HK-2 (cell line): ENCODE data around the gene LBX2.
A peak's percentile ranks its signal among the peaks of the same experiment; 100 is the strongest.

ENCODE experiments used
- DNase-seq: peaks from one replicate; pipeline ENCODE4 v3.0.0-alpha.2; 2018; ENCODE audit not compliant: unreplicated experiment

The LBX2 gene

GRCh38 chr2:74457129-74457548 is 42.3 kb downstream of the LBX2 start:
- peak; percentile 60 for DNase-seq

- peak; percentile 98 for DNase-seq
These were observed 44.5 kb downstream of the LBX2 start, which contains the start of gene INO80B for GRCh38 chr2:74454654-74455511. Gene INO80B (plus strand): TSS chr2:74455087. CDS start chr2:74455117, 30 bp downstream.

DNA sequence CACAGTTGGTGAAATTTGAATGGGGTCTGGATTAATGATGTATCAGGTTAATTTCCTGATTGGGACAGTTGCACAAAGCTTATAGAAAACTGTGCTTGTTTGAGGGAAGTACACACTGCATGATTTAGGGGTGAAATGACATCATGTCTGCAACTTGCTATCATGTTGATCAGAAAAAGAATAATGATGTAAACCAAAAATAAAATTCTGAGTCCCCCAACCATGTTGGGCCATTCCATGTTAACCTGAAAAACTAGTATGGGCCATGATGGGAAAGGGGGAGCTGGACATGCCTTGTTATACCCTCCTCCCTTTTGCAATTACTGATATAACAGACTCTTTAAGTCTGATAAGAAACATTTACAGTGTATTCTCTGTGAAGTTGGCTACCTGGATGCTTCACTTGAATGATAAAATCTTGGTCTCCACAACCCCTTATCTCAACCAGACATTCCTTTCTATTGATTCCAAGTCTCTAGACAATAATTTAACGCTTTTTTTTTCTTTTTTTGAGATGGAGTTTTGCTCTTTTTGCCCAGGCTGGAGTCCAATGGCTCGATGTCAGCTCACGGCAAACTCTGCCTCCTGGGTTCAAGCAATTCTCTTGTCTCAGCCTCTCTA is 48.7 kb downstream of the LBX2 start:
- no peak for DNase-seq

GRCh38 chr2:74448771-74449170 is 50.6 kb downstream of the LBX2 start:
- no peak for DNase-seq
